Caco-2 (cell line): ENCODE measurements around the gene C1RL. TPM values are rescaled to one million over a fixed set of nuclear protein-coding genes. Genes with fewer than 3 reads are reported as not detected.

Experiments used
- BruUV-seq: library from RNA; stranded (reverse); fragments of 400-500 nt; replicated peaks from 2 replicates; lab custom pipeline; 2021; lab: Mats Ljungman, UMichigan
- CTCF ChIA-PET: fragments of 300-600 bp; sonication (Branson Sonifier 250); formaldehyde crosslinking; loops from one replicate; lab custom pipeline; 2022; ENCODE audit warnings: antibody characterized with exemption; lab: Charles Lee
- POLR2A ChIA-PET: fragments of 300-600 bp; sonication (Branson Sonifier 250); formaldehyde crosslinking; loops from one replicate; lab custom pipeline; 2022; ENCODE audit warnings: antibody characterized with exemption; lab: Charles Lee
- DNase-seq, 2 experiments: peaks; one replicate each; pipeline versions ENCODE4 v3.0.0 to v3.0.0-alpha.2; 2020 to 2022
- H3K27me3 ChIP-seq: replicated peaks from 2 replicates; pipeline ENCODE4 v1.6.0; 2011; ENCODE audit warnings: low read length; ENCODE audit not compliant: control insufficient read depth, insufficient read depth
- H3K36me3 ChIP-seq: 2 replicates; pipeline ENCODE4 v1.5.1; 2011; ENCODE audit warnings: low read length; ENCODE audit not compliant: control insufficient read depth, insufficient read depth
- H3K4me1 ChIP-seq: fragments of 250-450 bp; sonication (Bioruptor Pico); 2 replicates; pipeline ENCODE4 v1.5.1; 2020; ENCODE audit warnings: mild to moderate bottlenecking
- H3K4me3 ChIP-seq: 2 replicates; pipeline ENCODE4 v1.5.1; 2011; ENCODE audit warnings: low read depth, mild to moderate bottlenecking, control low read depth, low read length
- H3K9me3 ChIP-seq: fragments of 250-450 bp; sonication (Bioruptor Pico); 2 replicates; pipeline ENCODE4 v1.5.1; 2020; ENCODE audit warnings: mild to moderate bottlenecking, moderate library complexity
- H3K27ac Mint-ChIP-seq: one replicate; pipeline ENCODE4 v1.8.0; 2022; ENCODE audit warnings: mixed read lengths; ENCODE audit not compliant: unreplicated experiment
- H3K27me3 Mint-ChIP-seq: one replicate; pipeline ENCODE4 v1.8.0; 2022; ENCODE audit warnings: mixed read lengths; ENCODE audit not compliant: insufficient read depth, unreplicated experiment
- H3K36me3 Mint-ChIP-seq: one replicate; pipeline ENCODE4 v1.8.0; 2022; ENCODE audit warnings: mild to moderate bottlenecking, mixed read lengths; ENCODE audit not compliant: insufficient read depth, unreplicated experiment
- H3K4me1 Mint-ChIP-seq: one replicate; pipeline ENCODE4 v1.8.0; 2022; ENCODE audit warnings: low read depth, mixed read lengths; ENCODE audit not compliant: unreplicated experiment
- H3K4me3 Mint-ChIP-seq: one replicate; pipeline ENCODE4 v1.8.0; 2022; ENCODE audit warnings: mild to moderate bottlenecking, moderate library complexity, mixed read lengths; ENCODE audit not compliant: unreplicated experiment
- H3K9me3 Mint-ChIP-seq: one replicate; pipeline ENCODE4 v1.8.0; 2022; ENCODE audit warnings: mixed read lengths; ENCODE audit not compliant: unreplicated experiment
- CTCF ChIP-seq, 2 experiments: fragments of 200-600 bp in 1 of 2; IDR thresholded peaks; 1 replicate in 1 of 2; 2 replicates in 1 of 2; pipeline versions ENCODE4 v1.5.1 to v1.8.0; 2011 to 2022; ENCODE audit warnings: antibody characterized with exemption in 1 of 2, control low read depth in 1 of 2, inconsistent platforms in 1 of 2, low read depth in 1 of 2, low read length in 1 of 2, mild to moderate bottlenecking in 1 of 2, moderate library complexity in 1 of 2; ENCODE audit not compliant: insufficient read depth in 1 of 2, severe bottlenecking in 1 of 2, unreplicated experiment in 1 of 2
- intact Hi-C: fragments of 100-400 bp; cut with micrococcal nuclease; formaldehyde crosslinking; loops from one replicate; pipeline ENCODE4 v1.10.0; 2022; ENCODE audit not compliant: unreplicated experiment
- total RNA-seq: library from RNA; stranded (reverse); gene quantifications from 2 replicates; pipeline ENCODE4 v1.2.3, GENCODE V29; 2022

The C1RL gene
- total RNA-seq, 1 experiment from 2014 or later, result 40.2 TPM

DNA sequence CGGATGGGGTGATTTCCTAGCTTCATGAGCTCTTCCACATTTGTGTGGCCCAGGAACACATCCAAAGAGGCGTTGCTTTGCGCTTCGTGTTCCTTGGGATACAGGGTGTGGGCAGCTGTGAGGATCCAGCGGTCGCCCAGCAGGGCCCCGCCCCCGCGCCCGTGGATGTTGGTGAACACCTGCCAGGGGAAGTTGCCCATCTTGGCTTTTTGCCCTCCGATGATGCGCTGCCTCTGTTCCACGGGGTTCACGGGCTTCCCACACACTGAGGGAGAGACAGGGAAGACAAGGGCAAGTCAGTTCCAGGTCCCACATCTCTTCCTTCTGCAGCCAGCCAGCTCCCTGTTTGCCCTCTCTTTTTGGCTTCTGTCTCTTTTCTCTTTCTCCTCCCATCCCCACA is 28.0 kb downstream of the C1RL start:
- Histone ChIP-seq H3K4me3 (no peak overlapping the region), H3K4me1 (peaks cover 21% of the 10 kb centered on the region), H3K36me3 (no peaks in the 10 kb centered on the region), H3K9me3 (no peaks in the 10 kb centered on the region), H3K27me3 (no peaks in the 10 kb centered on the region)
- no peak overlapping the region for H3K27ac Mint-ChIP-seq
- intact Hi-C loops, result no loop called here
- no peak for TF ChIP-seq CTCF (IDR thresholded peaks at IDR 0.05; ENCODE audit: insufficient read depth in 1 of 2, low read depth in 1 of 2, low read length in 1 of 2, severe bottlenecking in 1 of 2, unreplicated experiment in 1 of 2)
- H3K4me3 Mint-ChIP-seq, result no peak overlapping the region
- H3K4me1 Mint-ChIP-seq, result peaks cover 7% of the 10 kb centered on the region
- ChIA-PET CTCF (interaction anchor here (2.3 kb wide), 1 partner anchor 27 kb away, joined by 9 read pairs; no protein-coding TSS in a partner anchor), POLR2A (no interaction called here)
- H3K36me3 Mint-ChIP-seq, result peaks cover 4% of the 10 kb centered on the region
- H3K9me3 Mint-ChIP-seq, result peaks cover 12% of the 10 kb centered on the region
- no TSS peak for BruUV-seq
- no peaks in the 10 kb centered on the region for H3K27me3 Mint-ChIP-seq
- no peak for DNase-seq

DNA sequence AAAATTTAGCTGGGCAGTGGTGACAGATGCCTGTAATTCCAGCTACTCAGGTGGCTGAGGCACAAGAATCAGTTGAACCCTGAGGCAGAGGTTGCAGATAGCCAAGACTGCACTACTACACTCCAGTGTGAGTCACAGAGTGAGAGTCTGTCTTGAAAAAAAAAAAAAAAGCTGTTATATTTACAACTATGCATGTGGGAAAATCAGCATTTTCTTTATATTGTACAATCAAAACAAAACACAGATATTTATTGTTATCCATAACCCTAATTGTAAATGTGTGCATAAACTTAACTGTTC is 29.2 kb downstream of the C1RL start:
- no peaks in the 10 kb centered on the region for H3K36me3 ChIP-seq
- Mint-ChIP-seq H3K27ac (no peak overlapping the region), H3K36me3 (peaks cover 4% of the 10 kb centered on the region), H3K27me3 (no peaks in the 10 kb centered on the region), H3K4me1 (peaks cover 7% of the 10 kb centered on the region), H3K9me3 (peaks cover 12% of the 10 kb centered on the region), H3K4me3 (no peak overlapping the region)
- no TSS peak for BruUV-seq
- intact Hi-C loops, result no loop called here
- H3K9me3 ChIP-seq, result no peaks in the 10 kb centered on the region
- H3K4me1 ChIP-seq, result peaks cover 21% of the 10 kb centered on the region
- no peaks in the 10 kb centered on the region for H3K27me3 ChIP-seq
- TF ChIP-seq CTCF (IDR thresholded peaks at IDR 0.05; ENCODE audit: insufficient read depth in 1 of 2, low read depth in 1 of 2, low read length in 1 of 2, severe bottlenecking in 1 of 2, unreplicated experiment in 1 of 2), result no peak
- no peak for DNase-seq
- ChIA-PET POLR2A (interaction anchor here (0.5 to 0.7 kb wide), 4 partner anchors 11 to 99 kb away, joined by 3 to 6 read pairs (median 3); no protein-coding TSS in a partner anchor), CTCF (interaction anchor here (0.7 to 2.3 kb wide), 4 partner anchors 19 to 118 kb away, joined by 3 to 9 read pairs (median 3); partner anchors contain the start of gene C1S)
- H3K4me3 ChIP-seq, result no peak overlapping the region

DNA sequence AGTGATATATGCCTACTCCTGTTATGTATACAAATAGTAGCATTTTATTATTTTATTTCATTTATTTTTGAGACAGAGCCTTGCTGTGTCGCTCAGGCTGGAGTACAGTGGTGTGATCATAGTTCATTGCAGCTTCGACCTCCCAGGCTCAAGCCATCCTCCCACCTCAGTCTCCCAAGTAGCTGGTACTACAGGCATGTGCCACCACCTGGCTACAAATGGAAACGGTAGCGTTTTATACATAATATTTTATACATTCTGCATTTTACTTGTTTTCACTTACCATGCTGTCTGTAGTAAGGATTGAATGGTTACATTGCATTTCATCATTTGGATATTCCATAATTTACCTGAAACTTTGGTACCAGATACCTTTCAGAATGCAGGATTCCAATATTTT is 30.9 kb downstream of the C1RL start:
- no peaks in the 10 kb centered on the region for H3K27me3 Mint-ChIP-seq
- Histone ChIP-seq H3K36me3 (no peaks in the 10 kb centered on the region), H3K4me3 (no peak overlapping the region), H3K9me3 (no peaks in the 10 kb centered on the region), H3K4me1 (peaks cover 21% of the 10 kb centered on the region), H3K27me3 (no peaks in the 10 kb centered on the region)
- no peak overlapping the region for H3K4me3 Mint-ChIP-seq
- H3K9me3 Mint-ChIP-seq, result peaks cover 6% of the 10 kb centered on the region
- no peak overlapping the region for H3K27ac Mint-ChIP-seq
- peaks cover 3% of the 10 kb centered on the region for H3K36me3 Mint-ChIP-seq
- no peak for TF ChIP-seq CTCF (IDR thresholded peaks at IDR 0.05; ENCODE audit: insufficient read depth in 1 of 2, low read depth in 1 of 2, low read length in 1 of 2, severe bottlenecking in 1 of 2, unreplicated experiment in 1 of 2)
- no TSS peak for BruUV-seq
- ChIA-PET CTCF (no interaction called here), POLR2A (no interaction called here)
- H3K4me1 Mint-ChIP-seq, result peaks cover 7% of the 10 kb centered on the region
- no peak for DNase-seq
- intact Hi-C loops, result no loop called here
